ENCODE results near the gene EIF2S1.

DNA sequence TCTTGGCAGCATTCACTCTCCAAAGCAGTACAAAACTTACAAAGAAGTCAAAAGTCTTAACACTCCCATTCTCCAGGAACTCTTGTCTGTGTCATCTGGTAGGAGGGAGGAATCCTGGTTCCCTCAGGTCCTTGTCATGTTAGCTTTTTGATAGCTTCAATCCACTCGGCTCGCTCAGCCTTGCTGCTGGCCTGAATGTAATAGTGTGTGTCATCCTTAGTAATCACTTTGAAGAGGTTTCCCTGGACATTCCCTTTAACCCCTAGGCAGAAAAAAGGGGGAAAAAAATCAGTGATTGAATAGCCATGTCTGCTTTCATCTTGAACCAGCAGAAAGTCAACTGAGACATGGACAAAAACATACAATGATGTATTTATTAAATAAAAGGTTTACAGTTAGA lies 27.1 kb downstream of the EIF2S1 start:
- TF ChIP-seq, protein P1, sequence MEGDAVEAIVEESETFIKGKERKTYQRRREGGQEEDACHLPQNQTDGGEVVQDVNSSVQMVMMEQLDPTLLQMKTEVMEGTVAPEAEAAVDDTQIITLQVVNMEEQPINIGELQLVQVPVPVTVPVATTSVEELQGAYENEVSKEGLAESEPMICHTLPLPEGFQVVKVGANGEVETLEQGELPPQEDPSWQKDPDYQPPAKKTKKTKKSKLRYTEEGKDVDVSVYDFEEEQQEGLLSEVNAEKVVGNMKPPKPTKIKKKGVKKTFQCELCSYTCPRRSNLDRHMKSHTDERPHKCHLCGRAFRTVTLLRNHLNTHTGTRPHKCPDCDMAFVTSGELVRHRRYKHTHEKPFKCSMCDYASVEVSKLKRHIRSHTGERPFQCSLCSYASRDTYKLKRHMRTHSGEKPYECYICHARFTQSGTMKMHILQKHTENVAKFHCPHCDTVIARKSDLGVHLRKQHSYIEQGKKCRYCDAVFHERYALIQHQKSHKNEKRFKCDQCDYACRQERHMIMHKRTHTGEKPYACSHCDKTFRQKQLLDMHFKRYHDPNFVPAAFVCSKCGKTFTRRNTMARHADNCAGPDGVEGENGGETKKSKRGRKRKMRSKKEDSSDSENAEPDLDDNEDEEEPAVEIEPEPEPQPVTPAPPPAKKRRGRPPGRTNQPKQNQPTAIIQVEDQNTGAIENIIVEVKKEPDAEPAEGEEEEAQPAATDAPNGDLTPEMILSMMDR (conservative IDR thresholded peaks at IDR 0.05; ENCODE audit: low read depth in 2 of 2), result no peak
- TF ChIP-seq EZH2 (IDR thresholded peaks at IDR 0.05; ENCODE audit: low read depth, unreplicated experiment) (no peak), NANOG (IDR thresholded peaks at IDR 0.05; ENCODE audit: borderline replicate concordance) (no peak), POLR2AphosphoS5 (IDR thresholded peaks at IDR 0.05; ENCODE audit: low read depth) (no peak), STAT1 (IDR thresholded peaks at IDR 0.05; ENCODE audit: unreplicated experiment) (no peak), ZNF114 (CRISPR knock-in tag; IDR thresholded peaks at IDR 0.05) (no peak), JUNB (IDR thresholded peaks at IDR 0.05; ENCODE audit: unreplicated experiment) (no peak), CREB1 (CRISPR knock-in tag; IDR thresholded peaks at IDR 0.05; ENCODE audit: low read depth) (no peak), EZH2phosphoT487 (IDR thresholded peaks at IDR 0.05; ENCODE audit: unreplicated experiment) (no peak), ZNF331 (CRISPR knock-in tag; IDR thresholded peaks at IDR 0.05; ENCODE audit: low read depth) (no peak)
- TF ChIP-seq, protein P2, sequence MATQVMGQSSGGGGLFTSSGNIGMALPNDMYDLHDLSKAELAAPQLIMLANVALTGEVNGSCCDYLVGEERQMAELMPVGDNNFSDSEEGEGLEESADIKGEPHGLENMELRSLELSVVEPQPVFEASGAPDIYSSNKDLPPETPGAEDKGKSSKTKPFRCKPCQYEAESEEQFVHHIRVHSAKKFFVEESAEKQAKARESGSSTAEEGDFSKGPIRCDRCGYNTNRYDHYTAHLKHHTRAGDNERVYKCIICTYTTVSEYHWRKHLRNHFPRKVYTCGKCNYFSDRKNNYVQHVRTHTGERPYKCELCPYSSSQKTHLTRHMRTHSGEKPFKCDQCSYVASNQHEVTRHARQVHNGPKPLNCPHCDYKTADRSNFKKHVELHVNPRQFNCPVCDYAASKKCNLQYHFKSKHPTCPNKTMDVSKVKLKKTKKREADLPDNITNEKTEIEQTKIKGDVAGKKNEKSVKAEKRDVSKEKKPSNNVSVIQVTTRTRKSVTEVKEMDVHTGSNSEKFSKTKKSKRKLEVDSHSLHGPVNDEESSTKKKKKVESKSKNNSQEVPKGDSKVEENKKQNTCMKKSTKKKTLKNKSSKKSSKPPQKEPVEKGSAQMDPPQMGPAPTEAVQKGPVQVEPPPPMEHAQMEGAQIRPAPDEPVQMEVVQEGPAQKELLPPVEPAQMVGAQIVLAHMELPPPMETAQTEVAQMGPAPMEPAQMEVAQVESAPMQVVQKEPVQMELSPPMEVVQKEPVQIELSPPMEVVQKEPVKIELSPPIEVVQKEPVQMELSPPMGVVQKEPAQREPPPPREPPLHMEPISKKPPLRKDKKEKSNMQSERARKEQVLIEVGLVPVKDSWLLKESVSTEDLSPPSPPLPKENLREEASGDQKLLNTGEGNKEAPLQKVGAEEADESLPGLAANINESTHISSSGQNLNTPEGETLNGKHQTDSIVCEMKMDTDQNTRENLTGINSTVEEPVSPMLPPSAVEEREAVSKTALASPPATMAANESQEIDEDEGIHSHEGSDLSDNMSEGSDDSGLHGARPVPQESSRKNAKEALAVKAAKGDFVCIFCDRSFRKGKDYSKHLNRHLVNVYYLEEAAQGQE (IDR thresholded peaks at IDR 0.05; ENCODE audit: unreplicated experiment), result no peak
- TF ChIP-seq, protein P3, sequence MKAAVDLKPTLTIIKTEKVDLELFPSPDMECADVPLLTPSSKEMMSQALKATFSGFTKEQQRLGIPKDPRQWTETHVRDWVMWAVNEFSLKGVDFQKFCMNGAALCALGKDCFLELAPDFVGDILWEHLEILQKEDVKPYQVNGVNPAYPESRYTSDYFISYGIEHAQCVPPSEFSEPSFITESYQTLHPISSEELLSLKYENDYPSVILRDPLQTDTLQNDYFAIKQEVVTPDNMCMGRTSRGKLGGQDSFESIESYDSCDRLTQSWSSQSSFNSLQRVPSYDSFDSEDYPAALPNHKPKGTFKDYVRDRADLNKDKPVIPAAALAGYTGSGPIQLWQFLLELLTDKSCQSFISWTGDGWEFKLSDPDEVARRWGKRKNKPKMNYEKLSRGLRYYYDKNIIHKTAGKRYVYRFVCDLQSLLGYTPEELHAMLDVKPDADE (IDR thresholded peaks at IDR 0.05), result no peak
- TF ChIP-seq, protein P4, sequence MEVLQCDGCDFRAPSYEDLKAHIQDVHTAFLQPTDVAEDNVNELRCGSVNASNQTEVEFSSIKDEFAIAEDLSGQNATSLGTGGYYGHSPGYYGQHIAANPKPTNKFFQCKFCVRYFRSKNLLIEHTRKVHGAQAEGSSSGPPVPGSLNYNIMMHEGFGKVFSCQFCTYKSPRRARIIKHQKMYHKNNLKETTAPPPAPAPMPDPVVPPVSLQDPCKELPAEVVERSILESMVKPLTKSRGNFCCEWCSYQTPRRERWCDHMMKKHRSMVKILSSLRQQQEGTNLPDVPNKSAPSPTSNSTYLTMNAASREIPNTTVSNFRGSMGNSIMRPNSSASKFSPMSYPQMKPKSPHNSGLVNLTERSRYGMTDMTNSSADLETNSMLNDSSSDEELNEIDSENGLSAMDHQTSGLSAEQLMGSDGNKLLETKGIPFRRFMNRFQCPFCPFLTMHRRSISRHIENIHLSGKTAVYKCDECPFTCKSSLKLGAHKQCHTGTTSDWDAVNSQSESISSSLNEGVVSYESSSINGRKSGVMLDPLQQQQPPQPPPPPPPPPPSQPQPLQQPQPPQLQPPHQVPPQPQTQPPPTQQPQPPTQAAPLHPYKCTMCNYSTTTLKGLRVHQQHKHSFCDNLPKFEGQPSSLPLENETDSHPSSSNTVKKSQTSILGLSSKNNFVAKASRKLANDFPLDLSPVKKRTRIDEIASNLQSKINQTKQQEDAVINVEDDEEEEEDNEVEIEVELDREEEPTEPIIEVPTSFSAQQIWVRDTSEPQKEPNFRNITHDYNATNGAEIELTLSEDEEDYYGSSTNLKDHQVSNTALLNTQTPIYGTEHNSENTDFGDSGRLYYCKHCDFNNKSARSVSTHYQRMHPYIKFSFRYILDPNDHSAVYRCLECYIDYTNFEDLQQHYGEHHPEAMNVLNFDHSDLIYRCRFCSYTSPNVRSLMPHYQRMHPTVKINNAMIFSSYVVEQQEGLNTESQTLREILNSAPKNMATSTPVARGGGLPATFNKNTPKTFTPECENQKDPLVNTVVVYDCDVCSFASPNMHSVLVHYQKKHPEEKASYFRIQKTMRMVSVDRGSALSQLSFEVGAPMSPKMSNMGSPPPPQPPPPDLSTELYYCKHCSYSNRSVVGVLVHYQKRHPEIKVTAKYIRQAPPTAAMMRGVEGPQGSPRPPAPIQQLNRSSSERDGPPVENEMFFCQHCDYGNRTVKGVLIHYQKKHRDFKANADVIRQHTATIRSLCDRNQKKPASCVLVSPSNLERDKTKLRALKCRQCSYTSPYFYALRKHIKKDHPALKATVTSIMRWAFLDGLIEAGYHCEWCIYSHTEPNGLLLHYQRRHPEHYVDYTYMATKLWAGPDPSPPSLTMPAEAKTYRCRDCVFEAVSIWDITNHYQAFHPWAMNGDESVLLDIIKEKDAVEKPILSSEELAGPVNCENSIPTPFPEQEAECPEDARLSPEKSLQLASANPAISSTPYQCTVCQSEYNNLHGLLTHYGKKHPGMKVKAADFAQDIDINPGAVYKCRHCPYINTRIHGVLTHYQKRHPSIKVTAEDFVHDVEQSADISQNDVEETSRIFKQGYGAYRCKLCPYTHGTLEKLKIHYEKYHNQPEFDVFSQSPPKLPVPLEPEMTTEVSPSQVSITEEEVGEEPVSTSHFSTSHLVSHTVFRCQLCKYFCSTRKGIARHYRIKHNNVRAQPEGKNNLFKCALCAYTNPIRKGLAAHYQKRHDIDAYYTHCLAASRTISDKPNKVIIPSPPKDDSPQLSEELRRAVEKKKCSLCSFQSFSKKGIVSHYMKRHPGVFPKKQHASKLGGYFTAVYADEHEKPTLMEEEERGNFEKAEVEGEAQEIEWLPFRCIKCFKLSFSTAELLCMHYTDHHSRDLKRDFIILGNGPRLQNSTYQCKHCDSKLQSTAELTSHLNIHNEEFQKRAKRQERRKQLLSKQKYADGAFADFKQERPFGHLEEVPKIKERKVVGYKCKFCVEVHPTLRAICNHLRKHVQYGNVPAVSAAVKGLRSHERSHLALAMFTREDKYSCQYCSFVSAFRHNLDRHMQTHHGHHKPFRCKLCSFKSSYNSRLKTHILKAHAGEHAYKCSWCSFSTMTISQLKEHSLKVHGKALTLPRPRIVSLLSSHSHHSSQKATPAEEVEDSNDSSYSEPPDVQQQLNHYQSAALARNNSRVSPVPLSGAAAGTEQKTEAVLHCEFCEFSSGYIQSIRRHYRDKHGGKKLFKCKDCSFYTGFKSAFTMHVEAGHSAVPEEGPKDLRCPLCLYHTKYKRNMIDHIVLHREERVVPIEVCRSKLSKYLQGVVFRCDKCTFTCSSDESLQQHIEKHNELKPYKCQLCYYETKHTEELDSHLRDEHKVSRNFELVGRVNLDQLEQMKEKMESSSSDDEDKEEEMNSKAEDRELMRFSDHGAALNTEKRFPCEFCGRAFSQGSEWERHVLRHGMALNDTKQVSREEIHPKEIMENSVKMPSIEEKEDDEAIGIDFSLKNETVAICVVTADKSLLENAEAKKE (CRISPR knock-in tag; IDR thresholded peaks at IDR 0.05), result no peak

Data from GM23338 (cell line).